Body of pancreas (tissue), 4 donors: ENCODE data around the gene ATP6V1G1. TPM values are rescaled to one million over a fixed set of nuclear protein-coding genes. Genes with fewer than 3 reads are reported as not detected.
"Not testable (repeated sequence)": the region's sequence is repeated elsewhere in the genome, so short reads cannot be mapped to it uniquely, and the experiment has no call there.

Experiments used
- ATAC-seq: fragments of 150-250 bp; one replicate; pipeline ENCODE4 v1.9.1; 2016
- DNase-seq, 4 donors: peaks; one replicate each; pipeline ENCODE4 v3.0.0-alpha.2; 2019
- H3K27ac ChIP-seq, 4 donors: fragments of 200-600 bp; sonication (generic); 1 replicate in 3 of 4; 2 replicates in 1 of 4; pipeline versions ENCODE4 v1.5.1 to v1.6.1; 2016 to 2019; ENCODE audit warnings: mild to moderate bottlenecking in 1 of 4, mixed read lengths in 1 of 4, moderate library complexity in 1 of 4
- H3K27me3 ChIP-seq, 2 donors: fragments of 200-600 bp; sonication (generic); one replicate each; pipeline ENCODE4 v1.6.0; 2016; ENCODE audit warnings: mild to moderate bottlenecking in 1 of 2
- H3K36me3 ChIP-seq, 2 donors: fragments of 200-600 bp; sonication (generic); replicated peaks in 1 of 2; 2 replicates each; pipeline ENCODE4 v1.5.1; 2016; ENCODE audit warnings: low read depth in 2 of 2; ENCODE audit not compliant: insufficient read depth in 1 of 2
- H3K4me1 ChIP-seq: fragments of 200-600 bp; sonication (generic); one replicate; pipeline ENCODE4 v1.6.0; 2016
- H3K4me3 ChIP-seq, 2 donors: fragments of 200-600 bp; sonication (generic); 1 replicate in 1 of 2; 2 replicates in 1 of 2; pipeline ENCODE4 v1.5.1; 2016 to 2019
- H3K9me3 ChIP-seq, 3 donors: fragments of 200-600 bp; sonication (generic); 1 replicate in 2 of 3; 2 replicates in 1 of 3; pipeline ENCODE4 v1.5.1; 2016
- POLR2A ChIP-seq, 3 donors: fragments of 450-650 bp; IDR thresholded peaks; one replicate each; pipeline ENCODE4 v1.6.1; 2016; ENCODE audit warnings: antibody characterized with exemption in 3 of 3, mild to moderate bottlenecking in 2 of 3
- WGBS, 2 donors: methylation state at CpG; one replicate each; pipeline ENCODE4 v1.1.5; 2017; 5-methylcytosine and 5-hydroxymethylcytosine counted together
- intact Hi-C: fragments of 100-400 bp; cut with DNase I; formaldehyde crosslinking; loops from one replicate; pipeline ENCODE4 v1.15.1; 2023
- total RNA-seq, 2 donors: library from RNA; depleted of rRNA; stranded (reverse); fragments of >200 nt; gene quantifications; one replicate each; pipeline ENCODE4 v1.1.0, GENCODE V29; 2016
- TF ChIP-seq, protein P1 (sequence below), 7 experiments: fragments of 450-650 bp in 4 of 7; fragments of 200-600 bp in 3 of 7; sonication (generic) in 3 of 7; IDR thresholded peaks; one replicate each; pipeline ENCODE4 v1.5.1; 2016 to 2019; ENCODE audit warnings: antibody characterized with exemption in 7 of 7

ATP6V1G1 gene
- total RNA-seq, 2 donors from 2014 or later = 62.3 to 91.3 TPM

DNA sequence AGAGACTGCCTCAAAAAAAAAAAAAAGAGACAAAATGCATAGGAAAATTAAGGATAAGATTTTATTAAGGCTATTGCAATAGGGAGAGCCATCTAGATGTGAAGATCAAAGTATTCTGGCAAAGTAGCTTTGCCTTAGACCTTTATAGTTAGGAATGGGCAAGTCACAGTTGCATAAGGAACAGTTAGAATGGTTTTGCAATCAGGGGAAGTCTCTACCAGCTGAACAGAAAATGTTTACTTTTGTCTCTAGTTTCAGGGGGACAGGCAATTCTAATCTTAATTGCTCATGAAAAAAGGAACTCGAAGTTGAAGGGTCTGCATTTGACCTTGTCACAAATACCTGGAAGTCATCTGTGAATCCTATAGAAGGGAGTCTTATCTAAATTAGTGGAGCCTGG lies 13.1 kb upstream of the ATP6V1G1 start:
- 24 to 32% methylated on average over 1 of the region's 1 CpG for WGBS, 2 donors
- no peak for ATAC-seq

DNA sequence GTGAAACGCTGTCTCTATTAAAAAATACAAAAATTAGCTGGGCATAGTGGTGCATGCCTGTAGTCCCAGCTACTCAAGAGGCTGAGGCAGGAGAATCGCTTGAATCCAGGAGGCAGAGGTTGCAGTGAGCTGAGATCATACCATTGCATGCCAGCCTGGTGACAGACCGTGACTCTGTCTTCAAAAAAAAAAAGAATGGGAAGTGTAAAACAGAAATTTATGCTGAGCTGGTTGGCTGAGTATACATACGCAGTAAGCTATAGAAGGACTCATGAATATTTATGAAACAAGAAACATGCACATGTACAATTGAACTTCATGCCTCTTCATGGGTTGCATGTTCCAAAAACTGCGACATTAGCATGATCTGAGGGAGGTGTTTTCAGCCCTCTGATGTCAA lies 10.8 kb upstream of the ATP6V1G1 start:
- H3K9me3 ChIP-seq, DNase-seq, H3K4me3 ChIP-seq, ATAC-seq, H3K27me3 ChIP-seq, H3K4me1 ChIP-seq, H3K27ac ChIP-seq, H3K36me3 ChIP-seq, intact Hi-C loops: not testable (repeated sequence)
- 80 to 84% methylated on average over 5 of the region's 5 CpGs for WGBS, 2 donors

More for the DNA sequence above, 13.1 kb upstream of the ATP6V1G1 start:
- Histone ChIP-seq H3K9me3 (no peaks in the 10 kb centered on the region), H3K4me3 (no peak overlapping the region), H3K27me3 (no peaks in the 10 kb centered on the region), H3K36me3 (no peaks in the 10 kb centered on the region), H3K27ac (no peak overlapping the region), H3K4me1 (no peaks in the 10 kb centered on the region)
- no peak for TF ChIP-seq POLR2A (IDR thresholded peaks at IDR 0.05)
- TF ChIP-seq, protein P1, sequence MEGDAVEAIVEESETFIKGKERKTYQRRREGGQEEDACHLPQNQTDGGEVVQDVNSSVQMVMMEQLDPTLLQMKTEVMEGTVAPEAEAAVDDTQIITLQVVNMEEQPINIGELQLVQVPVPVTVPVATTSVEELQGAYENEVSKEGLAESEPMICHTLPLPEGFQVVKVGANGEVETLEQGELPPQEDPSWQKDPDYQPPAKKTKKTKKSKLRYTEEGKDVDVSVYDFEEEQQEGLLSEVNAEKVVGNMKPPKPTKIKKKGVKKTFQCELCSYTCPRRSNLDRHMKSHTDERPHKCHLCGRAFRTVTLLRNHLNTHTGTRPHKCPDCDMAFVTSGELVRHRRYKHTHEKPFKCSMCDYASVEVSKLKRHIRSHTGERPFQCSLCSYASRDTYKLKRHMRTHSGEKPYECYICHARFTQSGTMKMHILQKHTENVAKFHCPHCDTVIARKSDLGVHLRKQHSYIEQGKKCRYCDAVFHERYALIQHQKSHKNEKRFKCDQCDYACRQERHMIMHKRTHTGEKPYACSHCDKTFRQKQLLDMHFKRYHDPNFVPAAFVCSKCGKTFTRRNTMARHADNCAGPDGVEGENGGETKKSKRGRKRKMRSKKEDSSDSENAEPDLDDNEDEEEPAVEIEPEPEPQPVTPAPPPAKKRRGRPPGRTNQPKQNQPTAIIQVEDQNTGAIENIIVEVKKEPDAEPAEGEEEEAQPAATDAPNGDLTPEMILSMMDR (IDR thresholded peaks at IDR 0.05) = no peak
- intact Hi-C loops = no loop called here
- DNase-seq = no peak

DNA sequence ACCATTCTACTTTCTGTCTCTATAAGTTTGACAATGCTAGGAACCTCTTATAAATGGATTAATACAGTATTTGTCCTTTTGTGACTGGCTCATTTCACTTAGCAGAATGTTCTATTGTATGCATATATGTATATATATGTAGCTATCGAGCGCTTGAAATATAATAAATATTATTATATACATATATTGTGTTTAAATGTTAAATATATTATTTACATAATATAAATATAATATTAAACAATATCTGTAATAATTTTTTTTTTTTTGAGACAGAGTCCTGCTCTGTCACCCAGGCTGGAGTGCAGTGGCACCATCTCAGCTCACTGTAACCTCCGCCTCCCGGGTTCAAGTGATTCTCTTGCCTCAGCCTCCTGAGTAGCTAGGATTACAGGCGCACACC lies 9.4 kb upstream of the ATP6V1G1 start:
- WGBS, 2 donors = 76 to 92% methylated on average over 5 of the region's 5 CpGs
- H3K27me3 ChIP-seq, H3K27ac ChIP-seq: not testable (repeated sequence)

DNA sequence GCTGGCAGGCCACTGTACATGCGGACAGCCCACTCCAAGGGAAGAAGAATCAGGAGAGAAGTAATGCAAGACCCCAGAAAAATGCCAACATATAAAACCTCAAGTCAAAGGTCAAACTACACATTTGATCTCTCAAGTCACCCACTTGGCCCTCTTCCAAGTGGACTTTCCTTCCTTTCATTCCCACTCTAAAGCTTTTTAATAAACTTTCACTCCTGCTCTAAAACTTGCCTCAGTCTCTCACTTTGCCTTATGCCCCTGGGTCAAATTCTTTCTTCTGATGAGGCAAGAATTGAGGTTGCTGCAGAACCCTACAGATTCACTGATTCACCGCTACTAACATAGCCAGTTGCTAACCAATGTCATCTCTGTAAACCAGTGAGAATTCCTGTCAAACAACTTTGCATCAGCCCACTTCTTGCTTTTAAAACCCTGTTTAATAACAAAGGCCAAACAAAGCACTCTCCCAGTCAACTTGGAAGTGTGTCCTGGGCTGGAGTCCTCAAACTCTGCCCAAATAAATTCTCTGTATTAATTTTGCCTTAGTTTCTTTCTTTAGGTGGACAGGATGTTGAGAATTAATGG lies 6.9 kb upstream of the ATP6V1G1 start:
- ATAC-seq (no peak), DNase-seq (no peak)
- Histone ChIP-seq H3K4me1 (no peaks in the 10 kb centered on the region), H3K36me3 (no peaks in the 10 kb centered on the region), H3K27me3 (no peaks in the 10 kb centered on the region), H3K9me3 (no peaks in the 10 kb centered on the region), H3K4me3 (no peak overlapping the region), H3K27ac (no peak overlapping the region)
- TF ChIP-seq POLR2A (IDR thresholded peaks at IDR 0.05) = no peak
- TF ChIP-seq, protein P1 (IDR thresholded peaks at IDR 0.05) = no peak
- intact Hi-C loops = no loop called here
- 90 to 93% methylated on average over 2 of the region's 2 CpGs for WGBS, 2 donors

More for the DNA sequence above, 9.4 kb upstream of the ATP6V1G1 start:
- H3K9me3 ChIP-seq, H3K36me3 ChIP-seq, H3K4me3 ChIP-seq, H3K4me1 ChIP-seq, ATAC-seq, intact Hi-C loops, DNase-seq: not testable (repeated sequence)

DNA sequence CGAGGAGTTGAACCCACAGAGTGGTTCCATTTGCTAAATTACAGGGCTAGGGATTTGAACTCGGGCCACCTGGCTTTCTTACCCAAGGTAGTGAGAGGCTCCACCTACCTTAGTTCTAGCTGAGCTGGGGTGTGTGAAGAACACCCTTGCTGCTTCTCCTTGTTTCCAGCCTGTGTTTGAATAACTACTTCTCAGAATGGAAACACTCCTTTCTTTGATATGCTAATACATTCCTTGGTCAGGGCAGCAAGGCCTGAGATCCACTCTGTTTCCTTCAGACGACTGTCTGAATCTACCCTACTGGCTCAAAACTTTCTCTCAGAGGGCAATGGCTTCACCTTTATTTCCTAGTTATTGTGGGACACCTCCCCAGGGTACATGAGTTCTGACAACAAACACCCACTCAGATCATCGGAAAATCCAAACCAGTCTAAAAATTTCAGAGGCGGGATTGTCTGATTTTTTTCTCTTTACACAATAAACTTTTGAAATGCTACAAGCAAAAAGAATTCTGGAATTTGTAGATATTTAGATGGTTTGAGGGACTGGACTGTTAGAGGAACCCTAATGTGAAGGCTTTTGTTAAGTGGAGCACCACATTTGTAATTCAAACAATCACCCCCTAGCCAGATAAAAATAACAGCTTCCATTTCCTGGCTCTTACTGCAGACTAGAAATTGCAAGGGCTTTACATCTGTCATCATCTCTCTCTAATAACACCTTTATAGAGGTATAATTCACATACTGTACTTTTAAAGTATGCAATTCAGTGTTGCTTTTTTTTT lies 4.0 kb upstream of the ATP6V1G1 start:
- Histone ChIP-seq H3K4me3 (no peak overlapping the region), H3K36me3 (no peaks in the 10 kb centered on the region), H3K27me3 (no peaks in the 10 kb centered on the region), H3K4me1 (peaks cover 3% of the 10 kb centered on the region), H3K9me3 (no peaks in the 10 kb centered on the region), H3K27ac (no peak overlapping the region)
- no peak for ATAC-seq
- DNase-seq = no peak
- intact Hi-C loops = no loop called here
- 59% methylated on average over 5 of the region's 5 CpGs for WGBS, 2 donors
- TF ChIP-seq, protein P1 (IDR thresholded peaks at IDR 0.05) = no peak
- TF ChIP-seq POLR2A (IDR thresholded peaks at IDR 0.05) = no peak
